Common myeloid progenitor, CD34-positive (primary cell): ENCODE measurements around the gene C4orf33.

ENCODE experiments used
- CTCF ChIA-PET: fragments of 350-600 bp; sonication (Branson Sonifier 250); formaldehyde crosslinking; loops from one replicate; lab custom pipeline; 2021; ENCODE audit warnings: antibody characterized with exemption; lab: Charles Lee
- POLR2A ChIA-PET: fragments of 350-600 bp; sonication (Branson Sonifier 250); formaldehyde crosslinking; loops from one replicate; lab custom pipeline; 2021; ENCODE audit warnings: antibody characterized with exemption; lab: Charles Lee
- DNase-seq, 3 donors: peaks; one replicate each; pipeline versions ENCODE4 v3.0.0 to v3.0.0-alpha.2; 2013
- H3K27ac ChIP-seq, 2 experiments: 1 replicate in 1 of 2; 2 replicates in 1 of 2; pipeline ENCODE4 v1.7.0; 2013; ENCODE audit warnings: inconsistent platforms in 2 of 2, low read length in 2 of 2, mild to moderate bottlenecking in 2 of 2, low read depth in 1 of 2, moderate library complexity in 1 of 2; ENCODE audit not compliant: severe bottlenecking in 2 of 2, insufficient read depth in 1 of 2, poor library complexity in 1 of 2
- H3K27me3 ChIP-seq, 5 experiments: replicated peaks in 2 of 5; 1 replicate in 3 of 5; 2 replicates in 2 of 5; pipeline versions ENCODE4 v1.6.1 to v1.7.0; 2013; ENCODE audit warnings: low read length in 4 of 5, mild to moderate bottlenecking in 2 of 5, moderate library complexity in 2 of 5, inconsistent platforms in 1 of 5; ENCODE audit not compliant: insufficient read depth in 5 of 5, control insufficient read depth in 4 of 5
- H3K36me3 ChIP-seq, 4 experiments: 1 replicate in 2 of 4; 2 replicates in 2 of 4; pipeline versions ENCODE4 v1.6.1 to v1.7.0; 2013; ENCODE audit warnings: low read length in 3 of 4, control low read depth in 1 of 4, mild to moderate bottlenecking in 1 of 4; ENCODE audit not compliant: control insufficient read depth in 4 of 4, insufficient read depth in 4 of 4
- H3K4me1 ChIP-seq, 4 experiments: 1 replicate in 3 of 4; 2 replicates in 1 of 4; pipeline versions ENCODE4 v1.6.1 to v1.7.1; 2013; ENCODE audit warnings: low read length in 3 of 4, mild to moderate bottlenecking in 3 of 4, control low read depth in 1 of 4, inconsistent platforms in 1 of 4, moderate library complexity in 1 of 4; ENCODE audit not compliant: control insufficient read depth in 4 of 4, insufficient read depth in 4 of 4; ENCODE audit errors: control extremely low read depth in 1 of 4
- H3K4me3 ChIP-seq, 7 experiments: 1 replicate in 4 of 7; 2 replicates in 3 of 7; pipeline versions ENCODE4 v1.5.1 to v1.7.0; 2013; ENCODE audit warnings: mild to moderate bottlenecking in 7 of 7, low read length in 6 of 7, moderate library complexity in 6 of 7, inconsistent platforms in 2 of 7, low read depth in 2 of 7, control low read depth in 1 of 7; ENCODE audit not compliant: insufficient read depth in 4 of 7, control insufficient read depth in 1 of 7; ENCODE audit errors: extremely low read depth in 1 of 7
- H3K9me3 ChIP-seq, 5 experiments: 1 replicate in 4 of 5; 2 replicates in 1 of 5; pipeline versions ENCODE4 v1.6.1 to v1.7.1; 2013; ENCODE audit warnings: low read length in 4 of 5, mild to moderate bottlenecking in 2 of 5, inconsistent platforms in 1 of 5, low read depth in 1 of 5, moderate library complexity in 1 of 5; ENCODE audit not compliant: control insufficient read depth in 4 of 5, insufficient read depth in 2 of 5; ENCODE audit errors: control extremely low read depth in 1 of 5
- WGBS: methylation state at CpG from one replicate; pipeline ENCODE4 v1.1.5; 2013; ENCODE audit not compliant: insufficient coverage; 5-methylcytosine and 5-hydroxymethylcytosine counted together

The C4orf33 gene

DNA sequence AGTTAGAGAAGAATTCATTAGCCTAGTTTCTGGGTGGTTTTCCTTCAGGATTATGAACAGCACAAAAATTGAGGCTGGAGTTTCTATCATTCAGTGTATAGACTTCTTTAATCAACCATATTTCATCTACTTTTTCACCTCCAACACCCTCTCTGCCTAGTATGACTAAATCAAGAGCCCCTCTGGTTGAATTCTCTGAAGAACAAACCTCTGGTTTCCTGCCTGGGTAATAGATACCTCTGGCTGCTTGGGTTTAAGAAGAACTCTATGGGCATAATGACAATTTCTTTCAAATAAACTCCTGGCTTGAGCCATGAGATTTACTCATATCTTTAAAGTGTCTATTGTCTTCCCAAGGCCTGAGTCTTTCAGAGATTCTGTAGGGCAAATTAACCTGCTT is 66.5 kb downstream of the C4orf33 start:
- H3K9me3 ChIP-seq: no peaks in the 10 kb centered on the region
- CTCF ChIA-PET: no interaction called here
- no peak overlapping the region for H3K4me3 ChIP-seq
- POLR2A ChIA-PET: no interaction called here
- no peak for DNase-seq
- no peak overlapping the region for H3K27ac ChIP-seq
- H3K36me3 ChIP-seq: no peaks in the 10 kb centered on the region
- no peaks in the 10 kb centered on the region for H3K4me1 ChIP-seq
- peaks cover 0 to 5% (median under 1%) of the 10 kb centered on the region in 5 experiments for H3K27me3 ChIP-seq

DNA sequence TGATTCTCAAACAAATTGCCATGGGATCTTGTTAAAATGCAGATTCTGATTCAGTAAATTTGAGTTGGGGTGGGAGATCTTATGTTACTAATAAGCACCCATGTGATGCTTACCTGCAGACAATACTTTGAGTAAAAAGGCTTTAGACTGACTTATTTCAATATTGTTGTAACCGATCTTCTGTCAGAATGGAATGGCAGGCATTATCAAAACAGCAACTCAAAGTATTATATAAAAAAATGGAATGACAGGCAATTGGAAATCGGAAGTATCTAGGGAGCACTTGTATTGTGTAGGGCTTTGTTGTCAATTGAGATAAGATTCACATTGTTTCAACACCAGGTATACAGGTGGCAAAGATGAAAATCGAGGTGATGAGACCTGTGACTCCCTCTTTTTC is 67.5 kb downstream of the C4orf33 start:
- Histone ChIP-seq H3K4me3 (no peak overlapping the region), H3K27me3 (peaks cover under 1 to 12% (median 3%) of the 10 kb centered on the region in 5 experiments), H3K9me3 (no peaks in the 10 kb centered on the region), H3K36me3 (no peaks in the 10 kb centered on the region), H3K4me1 (no peaks in the 10 kb centered on the region), H3K27ac (no peak overlapping the region)
- WGBS: no CpG with 5 or more reads among the region's 3 CpGs
- ChIA-PET POLR2A (no interaction called here), CTCF (no interaction called here)
- DNase-seq: no peak

DNA sequence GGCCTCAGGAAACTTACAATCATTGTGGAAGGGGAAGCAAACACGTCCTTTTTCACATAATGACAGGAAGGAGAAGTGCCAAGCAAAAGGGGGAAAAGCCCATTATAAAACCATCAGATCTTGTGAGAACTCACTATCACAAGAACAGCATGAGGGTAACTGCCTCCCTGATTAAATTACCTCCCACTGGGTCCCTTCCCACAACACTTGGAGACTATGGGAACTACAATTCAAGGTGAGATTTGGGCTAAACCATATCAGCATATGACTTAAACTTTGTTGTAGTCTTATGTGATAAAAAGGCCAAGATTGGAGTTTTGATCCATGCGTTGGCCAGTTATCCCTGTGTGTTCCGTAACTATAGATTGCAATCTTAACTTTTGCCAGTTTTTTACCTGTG is 68.3 kb downstream of the C4orf33 start:
- CTCF ChIA-PET: no interaction called here

More for the DNA sequence above, 68.3 kb downstream of the C4orf33 start:
- DNase-seq: no peak
- Histone ChIP-seq H3K27me3 (peaks cover 2 to 12% (median 3%) of the 10 kb centered on the region in 5 experiments), H3K4me3 (no peak overlapping the region), H3K9me3 (no peaks in the 10 kb centered on the region), H3K4me1 (no peaks in the 10 kb centered on the region), H3K27ac (no peak overlapping the region), H3K36me3 (no peaks in the 10 kb centered on the region)
- WGBS: 100% methylated on average over 1 of the region's 3 CpGs
- POLR2A ChIA-PET: no interaction called here
